ENCODE results near the gene KCNQ4.

The KCNQ4 gene

GRCh38 chr1:40856116-40856515 is 72.5 kb downstream of the KCNQ4 start:
- no peak for TF ChIP-seq CTCF (conservative IDR thresholded peaks at IDR 0.05; ENCODE audit: low read length)
- H3K4me3 ChIP-seq (ENCODE audit: low read length): no peak overlapping the region
- DNase-seq (ENCODE audit: low read depth): no peak

GRCh38 chr1:40856656-40857302 is 73.2 kb downstream of the KCNQ4 start:
- no peak for DNase-seq (ENCODE audit: low read depth)
- H3K4me3 ChIP-seq (ENCODE audit: low read length): no peak overlapping the region
- TF ChIP-seq CTCF (conservative IDR thresholded peaks at IDR 0.05; ENCODE audit: low read length): no peak

DNA sequence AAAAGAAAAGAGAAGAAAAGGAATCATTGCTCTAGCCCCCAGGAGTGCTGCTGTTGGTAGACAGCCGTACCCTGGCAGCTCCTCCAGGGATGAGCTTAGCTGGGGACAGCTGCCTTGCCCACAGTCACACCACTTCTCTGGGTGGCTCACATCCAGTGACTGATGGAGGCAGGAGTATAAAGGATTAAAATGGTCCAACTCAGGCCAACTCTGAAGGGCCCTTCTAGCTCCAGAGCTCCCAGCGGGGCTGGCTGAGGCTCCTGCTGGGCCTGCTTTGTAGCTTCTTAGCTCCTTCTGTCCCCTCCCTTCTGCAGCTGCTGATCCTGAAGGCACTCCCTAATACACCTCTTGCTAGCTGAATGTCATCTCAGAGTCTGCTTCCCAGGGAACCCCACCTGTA is 74.2 kb downstream of the KCNQ4 start:
- H3K4me3 ChIP-seq (ENCODE audit: low read length): no peak overlapping the region
- TF ChIP-seq CTCF (conservative IDR thresholded peaks at IDR 0.05; ENCODE audit: low read length): no peak
- DNase-seq (ENCODE audit: low read depth): no peak

DNA sequence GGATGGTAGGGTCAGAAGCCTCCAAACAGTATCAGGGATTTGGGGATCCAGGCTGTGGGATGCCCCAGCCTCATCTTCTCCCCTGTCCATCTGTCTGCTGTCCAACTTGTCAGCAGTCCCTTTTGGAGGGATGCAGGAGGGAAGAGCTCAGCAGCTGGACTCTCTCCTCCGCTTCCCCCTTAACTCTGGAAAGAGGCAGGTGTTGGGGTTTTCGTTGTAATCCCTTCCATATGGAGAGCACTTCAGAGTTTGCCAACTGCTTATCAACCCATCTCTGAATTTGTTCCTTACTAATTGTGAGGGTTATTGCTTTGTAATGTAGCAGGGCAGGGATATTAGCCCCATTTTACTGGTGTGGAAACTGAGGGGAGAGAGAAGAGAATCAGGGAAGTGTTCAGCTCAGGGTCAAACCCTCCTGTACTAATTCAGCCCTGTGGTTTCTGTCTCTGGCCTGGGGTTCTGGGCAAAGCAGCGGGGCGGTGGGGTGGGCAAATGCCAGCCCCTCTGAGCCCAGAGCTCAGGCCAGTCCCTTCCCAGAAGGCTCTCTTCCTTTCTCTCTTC is 75.3 kb downstream of the KCNQ4 start:
- DNase-seq (ENCODE audit: low read depth): no peak
- TF ChIP-seq CTCF (conservative IDR thresholded peaks at IDR 0.05; ENCODE audit: low read length): no peak
- H3K4me3 ChIP-seq (ENCODE audit: low read length): no peak overlapping the region

- DNase-seq (ENCODE audit: low read depth): no peak
- H3K4me3 ChIP-seq (ENCODE audit: low read length): peak overlapping the region; percentile 26; the same call in 1 of the 2 replicates
- no peak for TF ChIP-seq CTCF (conservative IDR thresholded peaks at IDR 0.05; ENCODE audit: low read length)
Measured at GRCh38 chr1:40860706-40861223, 77.2 kb downstream of the KCNQ4 start.

DNA sequence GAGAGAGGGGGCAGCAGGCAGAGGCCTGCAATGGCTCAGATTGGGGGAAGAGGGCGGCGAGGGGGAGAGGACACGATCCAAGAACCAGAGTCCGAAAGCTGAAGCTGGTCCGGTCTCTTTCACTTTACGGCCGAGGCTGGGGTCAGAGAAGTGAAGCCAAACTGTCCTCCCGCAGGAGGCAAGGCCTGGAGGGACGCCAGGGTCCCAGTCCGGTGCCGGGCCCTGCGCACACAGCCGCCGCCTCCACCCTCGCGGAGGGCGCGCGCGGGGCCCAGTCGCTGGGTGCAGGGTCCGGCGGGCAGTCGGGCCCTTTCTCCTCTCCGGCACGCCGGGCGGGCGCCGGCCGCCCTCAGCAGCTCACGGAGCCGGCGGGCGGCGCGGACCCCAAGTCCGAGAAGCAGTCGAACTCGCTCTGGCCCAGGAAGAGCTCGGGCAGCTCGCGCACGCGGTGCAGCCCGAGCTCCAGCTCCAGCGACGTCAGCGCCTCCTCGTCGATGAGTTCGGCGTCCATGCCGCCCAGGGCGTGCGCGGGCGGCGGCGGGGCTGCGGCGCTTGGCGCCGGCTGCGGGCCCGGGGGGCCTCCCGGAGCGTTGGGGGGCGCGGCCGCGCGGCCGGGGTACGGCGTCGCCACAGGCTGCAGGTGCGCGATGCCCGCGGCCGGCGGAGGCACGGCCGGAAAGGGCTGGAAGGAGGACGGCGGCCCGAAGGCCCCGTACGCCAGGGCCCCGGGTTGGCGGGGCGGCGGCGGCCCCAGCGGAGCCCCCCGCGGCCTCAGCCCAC is 77.8 kb downstream of the KCNQ4 start:
- H3K4me3 ChIP-seq (ENCODE audit: low read length): peak overlapping the region; percentile 60
- peak; percentile 35 for DNase-seq (ENCODE audit: low read depth)
- TF ChIP-seq CTCF (conservative IDR thresholded peaks at IDR 0.05; ENCODE audit: low read length): no peak
